Hippocampal formation (tissue), 2 donors: Measurements from ENCODE around the gene SYT13.
"Not testable (repeated sequence)": the region's sequence is repeated elsewhere in the genome, so short reads cannot be mapped to it uniquely, and the experiment has no call there.

Source experiments
- DNase-seq, 2 donors: peaks; one replicate each; lab custom pipeline; 2025; lab: John Stamatoyannopoulos, UW

SYT13 gene

GRCh38 chr11:45272701-45273100 is 13.4 kb downstream of the SYT13 start:
- no peak for DNase-seq

GRCh38 chr11:45270946-45271716 is 15.0 kb downstream of the SYT13 start:
- no peak for DNase-seq

GRCh38 chr11:45269678-45270077 is 16.5 kb downstream of the SYT13 start:
- no peak for DNase-seq

GRCh38 chr11:45267652-45268299 is 18.4 kb downstream of the SYT13 start:
- no peak for DNase-seq

- DNase-seq = no peak
Observed at GRCh38 chr11:45267052-45267451, 19.1 kb downstream of the SYT13 start.

- DNase-seq = no peak
Observed at GRCh38 chr11:45266676-45267020, 19.5 kb downstream of the SYT13 start.

GRCh38 chr11:45265969-45266675 is 20.0 kb downstream of the SYT13 start:
- DNase-seq = no peak

GRCh38 chr11:45264839-45265515 is 21.2 kb downstream of the SYT13 start:
- DNase-seq = no peak

- DNase-seq = no peak
Observed at GRCh38 chr11:45263773-45264172, 22.4 kb downstream of the SYT13 start.

GRCh38 chr11:45262900-45263299 is 23.2 kb downstream of the SYT13 start:
- DNase-seq = no peak

- no peak for DNase-seq
Observed at GRCh38 chr11:45260071-45260470, 26.1 kb downstream of the SYT13 start.

GRCh38 chr11:45259592-45259991 is 26.5 kb downstream of the SYT13 start:
- no peak for DNase-seq

- no peak for DNase-seq
Observed at GRCh38 chr11:45258982-45259530, 27.1 kb downstream of the SYT13 start.

- no peak for DNase-seq
Observed at GRCh38 chr11:45254070-45254469, 32.1 kb downstream of the SYT13 start.

GRCh38 chr11:45253640-45254039 is 32.5 kb downstream of the SYT13 start:
- no peak for DNase-seq

GRCh38 chr11:45252877-45253276 is 33.3 kb downstream of the SYT13 start:
- no peak for DNase-seq

GRCh38 chr11:45252134-45252856 is 33.8 kb downstream of the SYT13 start:
- DNase-seq = no peak

- DNase-seq = peak in 1 of 2 donors; percentile 33
Observed at GRCh38 chr11:45250035-45250718, 36.0 kb downstream of the SYT13 start.

- DNase-seq = not testable (repeated sequence)
Observed at GRCh38 chr11:45249372-45249771, 36.8 kb downstream of the SYT13 start.

- DNase-seq = no peak
Observed at GRCh38 chr11:45248501-45249011, 37.6 kb downstream of the SYT13 start.

GRCh38 chr11:45247433-45247832 is 38.7 kb downstream of the SYT13 start:
- DNase-seq = no peak
